ENCODE results near the gene MBD4. TPM values are rescaled to one million over a fixed set of nuclear protein-coding genes. Genes with fewer than 3 reads are reported as not detected.

MBD4 gene
- total RNA-seq, 1 experiment from 2014 or later = 34.3 TPM

GRCh38 chr3:129463094-129463493 is 23.3 kb upstream of the MBD4 start:
- no peak for DNase-seq (ENCODE audit: low read depth)

DNA sequence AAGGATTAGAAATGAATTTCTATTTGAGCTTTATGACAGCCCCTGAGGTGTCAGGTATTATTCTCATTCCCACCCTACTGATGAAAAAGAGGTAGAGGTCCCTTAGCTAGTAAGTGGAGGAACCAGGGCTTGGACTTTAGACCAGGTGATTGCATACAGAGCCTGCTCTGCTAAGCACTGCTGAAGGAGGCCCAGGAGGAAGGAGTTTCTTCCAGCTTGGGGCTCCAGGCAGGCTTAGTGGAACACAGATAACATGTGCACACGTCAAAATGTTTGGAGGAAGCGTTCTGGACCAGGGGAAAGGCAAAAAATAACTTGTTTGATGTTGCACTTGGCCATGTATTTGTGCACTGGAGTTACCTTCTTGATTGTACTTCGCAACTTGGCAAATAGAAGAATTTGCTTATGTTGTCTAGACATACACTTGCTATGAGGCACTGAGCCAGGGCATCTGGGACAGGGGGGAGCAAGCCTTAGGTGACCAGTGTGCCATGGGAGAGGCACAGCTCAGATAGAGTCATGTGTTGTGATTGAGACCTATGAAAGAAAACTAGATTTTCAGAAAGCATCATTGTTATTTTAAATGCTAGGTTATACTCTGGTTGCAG is 22.7 kb upstream of the MBD4 start:
- DNase-seq (ENCODE audit: low read depth) = no peak

GRCh38 chr3:129461461-129462146 is 21.9 kb upstream of the MBD4 start:
- peak; percentile 41 for DNase-seq (ENCODE audit: low read depth)

DNA sequence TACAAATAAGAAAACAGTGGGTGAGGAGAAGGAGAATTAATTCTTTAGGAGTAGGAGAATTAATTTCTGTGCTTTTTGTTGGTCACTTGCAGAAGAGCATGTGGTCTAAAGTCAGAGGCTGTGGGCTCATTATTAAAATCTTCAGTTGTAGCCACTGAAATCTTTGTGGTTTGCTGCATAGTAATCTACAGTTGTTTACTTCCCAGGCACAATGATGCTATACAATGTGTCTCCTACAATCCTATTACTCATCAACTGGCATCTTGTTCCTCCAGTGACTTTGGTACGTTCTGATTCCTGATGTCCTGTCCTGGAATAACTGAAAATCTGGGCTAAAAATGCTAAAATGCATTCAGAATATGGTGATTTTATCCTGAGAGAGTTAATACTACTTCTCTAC is 21.3 kb upstream of the MBD4 start:
- DNase-seq (ENCODE audit: low read depth) = peak; percentile 23

- no peak for DNase-seq (ENCODE audit: low read depth)
Observed at GRCh38 chr3:129460572-129460971, 20.8 kb upstream of the MBD4 start.

DNA sequence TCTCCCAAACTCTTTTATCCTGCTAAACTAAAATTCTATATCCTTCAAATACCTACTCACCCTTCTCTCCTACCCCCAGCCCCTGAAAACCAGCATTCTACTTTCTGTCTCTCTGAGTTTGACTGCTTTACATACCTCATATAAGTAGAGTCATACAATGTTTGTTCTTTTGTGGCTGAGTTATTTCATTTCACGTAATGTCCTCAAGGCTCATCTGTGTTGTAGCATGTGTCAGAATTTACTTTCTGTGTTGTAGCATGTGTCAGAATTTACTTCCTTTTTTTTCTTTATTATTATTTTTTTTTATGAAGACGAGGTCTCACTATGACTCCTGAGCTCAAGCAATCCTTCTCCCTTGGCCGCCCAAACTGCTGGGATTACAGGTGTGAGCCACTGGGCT is 20.4 kb upstream of the MBD4 start:
- DNase-seq (ENCODE audit: low read depth) = no peak

DNA sequence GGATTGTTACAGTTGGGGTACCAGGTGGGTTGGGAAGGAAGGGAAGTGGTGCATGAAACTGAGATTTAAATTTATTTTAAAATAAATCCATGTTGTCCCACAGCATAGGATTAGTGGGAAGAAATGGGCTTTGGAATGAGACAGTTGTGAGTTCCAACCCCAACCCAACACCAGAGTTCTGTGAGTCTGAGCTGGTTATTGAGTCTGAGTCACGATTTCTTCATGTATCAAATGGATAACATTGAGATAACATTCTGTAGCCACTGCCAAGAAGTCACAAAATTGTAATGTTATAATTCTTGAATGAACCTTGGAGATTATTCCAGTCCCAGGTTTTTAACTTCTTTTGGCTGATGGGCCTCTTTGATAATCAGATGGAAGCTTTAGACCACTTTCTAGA is 14.0 kb upstream of the MBD4 start:
- DNase-seq (ENCODE audit: low read depth) = no peak

- DNase-seq (ENCODE audit: low read depth) = no peak
Observed at GRCh38 chr3:129449279-129450115, 9.7 kb upstream of the MBD4 start.

- no peak for DNase-seq (ENCODE audit: low read depth)
Observed at GRCh38 chr3:129448186-129448895, 8.6 kb upstream of the MBD4 start.

- DNase-seq (ENCODE audit: low read depth) = no peak
Observed at GRCh38 chr3:129446926-129447325, 7.2 kb upstream of the MBD4 start.

DNA sequence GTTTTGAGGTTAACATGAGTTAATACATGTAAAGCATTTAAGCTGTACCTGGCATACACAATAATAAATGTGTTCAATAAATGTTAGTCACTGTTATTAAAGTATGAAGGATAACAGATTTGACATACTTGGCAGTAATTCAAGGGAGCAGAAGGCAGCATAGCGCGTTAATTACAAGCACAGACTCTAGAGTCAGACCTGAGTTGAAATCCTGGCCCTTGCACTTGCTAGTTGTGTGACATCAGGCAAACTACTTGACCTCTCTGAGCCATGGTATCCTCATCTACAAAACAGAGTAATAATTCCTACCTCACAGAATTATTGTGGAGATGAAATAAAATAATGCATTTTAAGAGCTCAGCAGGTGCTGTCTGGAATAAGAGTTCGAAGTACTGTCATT is 5.7 kb upstream of the MBD4 start:
- DNase-seq (ENCODE audit: low read depth) = no peak

GRCh38 chr3:129442947-129443346 is 3.2 kb upstream of the MBD4 start:
- DNase-seq (ENCODE audit: low read depth) = no peak

GRCh38 chr3:129442486-129442885 is 2.7 kb upstream of the MBD4 start:
- DNase-seq (ENCODE audit: low read depth) = no peak

DNA sequence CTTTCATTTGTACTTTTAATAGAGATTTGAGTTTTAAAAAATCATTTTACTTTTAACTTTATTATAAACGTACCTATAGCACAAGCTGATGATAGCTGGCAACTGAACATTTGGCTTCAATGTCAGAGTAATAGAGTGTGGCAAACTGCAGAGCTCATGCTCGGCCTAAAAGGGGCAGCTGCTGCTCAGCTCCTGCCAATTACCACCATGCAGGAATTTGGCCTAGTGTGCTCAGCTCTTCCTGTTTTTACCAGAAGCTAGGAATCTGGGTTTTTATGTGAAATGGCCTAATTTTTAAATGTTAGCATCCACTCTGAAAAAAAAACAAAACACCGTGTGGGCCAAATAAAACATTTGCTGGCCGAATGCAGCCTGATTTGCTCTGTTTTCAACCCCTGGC is 2.0 kb upstream of the MBD4 start:
- DNase-seq (ENCODE audit: low read depth) = peak; percentile 51

GRCh38 chr3:129441215-129441614 is 1.5 kb upstream of the MBD4 start:
- DNase-seq (ENCODE audit: low read depth) = peak; percentile 9

- no peak for DNase-seq (ENCODE audit: low read depth)
Observed at GRCh38 chr3:129440618-129441190, 956 bp upstream of the MBD4 start.

DNA sequence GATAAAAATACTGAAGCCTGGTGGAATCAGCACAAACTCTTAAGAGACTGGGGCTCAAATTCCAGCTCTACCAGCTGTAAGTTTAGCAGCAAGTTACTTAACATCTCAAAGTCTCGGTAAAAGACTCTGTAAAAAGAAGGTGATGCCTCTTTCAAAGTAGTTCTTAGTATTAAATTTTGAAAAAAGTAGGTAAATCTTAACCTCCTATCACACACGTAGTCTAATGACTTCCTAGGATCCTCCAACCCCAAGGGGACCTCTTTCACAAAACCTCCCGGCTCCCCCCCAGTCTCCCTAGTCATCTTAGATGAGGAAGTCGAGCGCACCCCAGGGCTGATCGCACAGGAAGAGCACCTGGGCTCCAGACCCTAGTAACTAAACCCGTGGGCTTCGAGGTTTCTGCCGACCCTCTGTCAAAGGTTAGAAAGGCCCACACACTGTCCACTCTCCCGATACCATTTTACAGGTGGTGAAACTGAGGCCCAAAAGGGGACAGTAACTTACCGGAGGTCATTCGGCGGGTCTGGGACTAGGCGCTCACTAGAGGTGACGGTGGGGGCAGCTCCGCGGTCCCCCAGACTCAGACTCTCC is 427 bp downstream of the MBD4 start:
- peak; percentile 45 for DNase-seq (ENCODE audit: low read depth)

DNA sequence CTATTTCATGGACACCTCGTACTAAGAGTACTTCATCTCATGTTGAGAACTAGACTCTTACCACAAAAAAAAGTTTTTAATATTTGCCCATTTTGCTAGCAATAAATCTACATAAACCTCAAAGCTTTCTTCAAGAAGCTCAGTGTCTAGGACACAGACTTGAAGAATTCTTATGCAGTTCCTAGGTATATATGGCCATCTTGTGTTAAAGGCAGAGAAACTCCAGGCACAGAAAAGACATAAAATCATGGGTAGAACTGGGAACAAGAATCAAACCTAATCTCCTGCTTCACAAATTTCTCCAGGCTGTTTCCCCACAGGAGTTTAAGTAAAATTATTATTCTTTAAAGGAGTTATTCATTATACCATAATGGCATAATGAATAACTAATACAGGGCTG is 4.4 kb downstream of the MBD4 start:
- no peak for DNase-seq (ENCODE audit: low read depth)

DNA sequence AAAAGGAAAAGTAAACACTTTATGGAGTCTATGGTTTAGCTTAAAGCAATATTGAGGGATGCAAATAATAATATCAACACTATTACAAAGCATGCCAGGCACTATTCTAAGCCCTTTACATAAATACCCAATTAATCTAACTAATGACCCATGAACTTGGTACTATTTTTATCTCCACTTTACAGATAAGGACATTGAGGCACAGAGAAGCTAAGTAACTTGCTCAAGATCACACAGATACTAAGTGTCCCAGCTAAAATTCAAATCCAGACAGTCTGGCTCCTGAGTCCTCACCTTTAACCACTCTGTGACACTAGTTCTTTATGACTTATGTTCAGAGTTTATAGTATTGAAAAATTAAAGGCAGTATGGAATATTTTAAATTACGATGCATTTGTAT is 5.6 kb downstream of the MBD4 start:
- DNase-seq (ENCODE audit: low read depth) = no peak

GRCh38 chr3:129433565-129433964 is 6.2 kb downstream of the MBD4 start:
- no peak for DNase-seq (ENCODE audit: low read depth)

- DNase-seq (ENCODE audit: low read depth) = no peak
Observed at GRCh38 chr3:129432671-129433070, 7.1 kb downstream of the MBD4 start.

GRCh38 chr3:129432036-129432435 is 7.7 kb downstream of the MBD4 start:
- no peak for DNase-seq (ENCODE audit: low read depth)
